22Rv1 (cell line): ENCODE measurements around the gene VEGFB.

Experiments
- ZFX ChIP-seq: fragments of 450-650 bp; IDR thresholded peaks from 2 replicates; pipeline ENCODE4 v1.6.1; 2017; ENCODE audit warnings: antibody characterized with exemption, borderline replicate concordance
- TF ChIP-seq, protein P1 (sequence below): fragments of 450-650 bp; IDR thresholded peaks from 2 replicates; pipeline ENCODE4 v1.5.1; 2017; ENCODE audit warnings: mild to moderate bottlenecking

DNA sequence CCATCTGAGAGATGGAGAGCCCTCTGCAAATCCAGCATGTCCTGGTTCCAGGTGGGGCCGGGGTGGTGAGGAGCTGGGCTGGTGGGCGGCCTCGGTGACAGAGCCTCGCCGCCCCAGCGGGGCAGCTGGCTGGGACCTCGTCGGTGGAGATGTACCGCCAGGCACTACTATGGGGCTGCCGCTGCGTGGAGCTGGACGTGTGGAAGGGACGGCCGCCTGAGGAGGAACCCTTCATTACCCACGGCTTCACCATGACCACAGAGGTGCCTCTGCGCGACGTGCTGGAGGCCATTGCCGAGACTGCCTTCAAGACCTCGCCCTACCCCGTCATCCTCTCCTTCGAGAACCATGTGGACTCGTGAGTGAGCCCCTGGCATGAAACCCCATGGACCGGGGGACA is 24.0 kb downstream of the VEGFB start:
- TF ChIP-seq, protein P1, sequence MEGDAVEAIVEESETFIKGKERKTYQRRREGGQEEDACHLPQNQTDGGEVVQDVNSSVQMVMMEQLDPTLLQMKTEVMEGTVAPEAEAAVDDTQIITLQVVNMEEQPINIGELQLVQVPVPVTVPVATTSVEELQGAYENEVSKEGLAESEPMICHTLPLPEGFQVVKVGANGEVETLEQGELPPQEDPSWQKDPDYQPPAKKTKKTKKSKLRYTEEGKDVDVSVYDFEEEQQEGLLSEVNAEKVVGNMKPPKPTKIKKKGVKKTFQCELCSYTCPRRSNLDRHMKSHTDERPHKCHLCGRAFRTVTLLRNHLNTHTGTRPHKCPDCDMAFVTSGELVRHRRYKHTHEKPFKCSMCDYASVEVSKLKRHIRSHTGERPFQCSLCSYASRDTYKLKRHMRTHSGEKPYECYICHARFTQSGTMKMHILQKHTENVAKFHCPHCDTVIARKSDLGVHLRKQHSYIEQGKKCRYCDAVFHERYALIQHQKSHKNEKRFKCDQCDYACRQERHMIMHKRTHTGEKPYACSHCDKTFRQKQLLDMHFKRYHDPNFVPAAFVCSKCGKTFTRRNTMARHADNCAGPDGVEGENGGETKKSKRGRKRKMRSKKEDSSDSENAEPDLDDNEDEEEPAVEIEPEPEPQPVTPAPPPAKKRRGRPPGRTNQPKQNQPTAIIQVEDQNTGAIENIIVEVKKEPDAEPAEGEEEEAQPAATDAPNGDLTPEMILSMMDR: no peak
- TF ChIP-seq ZFX: no peak
